ENCODE results near the gene CHST8.

The CHST8 gene

GRCh38 chr19:33719366-33720154 lies 97.8 kb downstream of the CHST8 start:
- no peaks in the 10 kb centered on the region for H3K27me3 ChIP-seq (ENCODE audit: insufficient read depth, poor library complexity, severe bottlenecking)
- TF ChIP-seq SPI1 (IDR thresholded peaks at IDR 0.05; ENCODE audit: borderline replicate concordance, low read depth) (no peak), POLR2AphosphoS5 (IDR thresholded peaks at IDR 0.05; ENCODE audit: low read depth) (no peak)
- H3K27ac ChIP-seq (replicated peaks) = no peak overlapping the region
- H3K4me3 ChIP-seq (replicated peaks; ENCODE audit: insufficient read depth, low read length) = no peak overlapping the region
- no peak for DNase-seq (ENCODE audit: low read depth in 1 of 2, low spot score in 1 of 2)

- DNase-seq (ENCODE audit: low read depth in 1 of 2, low spot score in 1 of 2) = no peak
- no peak for TF ChIP-seq SPI1 (IDR thresholded peaks at IDR 0.05; ENCODE audit: borderline replicate concordance, low read depth)
- no peak for TF ChIP-seq POLR2AphosphoS5 (IDR thresholded peaks at IDR 0.05; ENCODE audit: low read depth)
- TF ChIP-seq, protein P1, sequence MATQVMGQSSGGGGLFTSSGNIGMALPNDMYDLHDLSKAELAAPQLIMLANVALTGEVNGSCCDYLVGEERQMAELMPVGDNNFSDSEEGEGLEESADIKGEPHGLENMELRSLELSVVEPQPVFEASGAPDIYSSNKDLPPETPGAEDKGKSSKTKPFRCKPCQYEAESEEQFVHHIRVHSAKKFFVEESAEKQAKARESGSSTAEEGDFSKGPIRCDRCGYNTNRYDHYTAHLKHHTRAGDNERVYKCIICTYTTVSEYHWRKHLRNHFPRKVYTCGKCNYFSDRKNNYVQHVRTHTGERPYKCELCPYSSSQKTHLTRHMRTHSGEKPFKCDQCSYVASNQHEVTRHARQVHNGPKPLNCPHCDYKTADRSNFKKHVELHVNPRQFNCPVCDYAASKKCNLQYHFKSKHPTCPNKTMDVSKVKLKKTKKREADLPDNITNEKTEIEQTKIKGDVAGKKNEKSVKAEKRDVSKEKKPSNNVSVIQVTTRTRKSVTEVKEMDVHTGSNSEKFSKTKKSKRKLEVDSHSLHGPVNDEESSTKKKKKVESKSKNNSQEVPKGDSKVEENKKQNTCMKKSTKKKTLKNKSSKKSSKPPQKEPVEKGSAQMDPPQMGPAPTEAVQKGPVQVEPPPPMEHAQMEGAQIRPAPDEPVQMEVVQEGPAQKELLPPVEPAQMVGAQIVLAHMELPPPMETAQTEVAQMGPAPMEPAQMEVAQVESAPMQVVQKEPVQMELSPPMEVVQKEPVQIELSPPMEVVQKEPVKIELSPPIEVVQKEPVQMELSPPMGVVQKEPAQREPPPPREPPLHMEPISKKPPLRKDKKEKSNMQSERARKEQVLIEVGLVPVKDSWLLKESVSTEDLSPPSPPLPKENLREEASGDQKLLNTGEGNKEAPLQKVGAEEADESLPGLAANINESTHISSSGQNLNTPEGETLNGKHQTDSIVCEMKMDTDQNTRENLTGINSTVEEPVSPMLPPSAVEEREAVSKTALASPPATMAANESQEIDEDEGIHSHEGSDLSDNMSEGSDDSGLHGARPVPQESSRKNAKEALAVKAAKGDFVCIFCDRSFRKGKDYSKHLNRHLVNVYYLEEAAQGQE (IDR thresholded peaks at IDR 0.05; ENCODE audit: insufficient replicate concordance, low read depth) = no peak
- TF ChIP-seq GABPA (IDR thresholded peaks at IDR 0.05; ENCODE audit: low read depth) = no peak
- H3K27me3 ChIP-seq (ENCODE audit: insufficient read depth, poor library complexity, severe bottlenecking) = no peaks in the 10 kb centered on the region
- H3K4me3 ChIP-seq (replicated peaks; ENCODE audit: insufficient read depth, low read length) = no peak overlapping the region
- no peak overlapping the region for H3K27ac ChIP-seq (replicated peaks)
These were observed 98.4 kb downstream of the CHST8 start for GRCh38 chr19:33720155-33720493.

DNA sequence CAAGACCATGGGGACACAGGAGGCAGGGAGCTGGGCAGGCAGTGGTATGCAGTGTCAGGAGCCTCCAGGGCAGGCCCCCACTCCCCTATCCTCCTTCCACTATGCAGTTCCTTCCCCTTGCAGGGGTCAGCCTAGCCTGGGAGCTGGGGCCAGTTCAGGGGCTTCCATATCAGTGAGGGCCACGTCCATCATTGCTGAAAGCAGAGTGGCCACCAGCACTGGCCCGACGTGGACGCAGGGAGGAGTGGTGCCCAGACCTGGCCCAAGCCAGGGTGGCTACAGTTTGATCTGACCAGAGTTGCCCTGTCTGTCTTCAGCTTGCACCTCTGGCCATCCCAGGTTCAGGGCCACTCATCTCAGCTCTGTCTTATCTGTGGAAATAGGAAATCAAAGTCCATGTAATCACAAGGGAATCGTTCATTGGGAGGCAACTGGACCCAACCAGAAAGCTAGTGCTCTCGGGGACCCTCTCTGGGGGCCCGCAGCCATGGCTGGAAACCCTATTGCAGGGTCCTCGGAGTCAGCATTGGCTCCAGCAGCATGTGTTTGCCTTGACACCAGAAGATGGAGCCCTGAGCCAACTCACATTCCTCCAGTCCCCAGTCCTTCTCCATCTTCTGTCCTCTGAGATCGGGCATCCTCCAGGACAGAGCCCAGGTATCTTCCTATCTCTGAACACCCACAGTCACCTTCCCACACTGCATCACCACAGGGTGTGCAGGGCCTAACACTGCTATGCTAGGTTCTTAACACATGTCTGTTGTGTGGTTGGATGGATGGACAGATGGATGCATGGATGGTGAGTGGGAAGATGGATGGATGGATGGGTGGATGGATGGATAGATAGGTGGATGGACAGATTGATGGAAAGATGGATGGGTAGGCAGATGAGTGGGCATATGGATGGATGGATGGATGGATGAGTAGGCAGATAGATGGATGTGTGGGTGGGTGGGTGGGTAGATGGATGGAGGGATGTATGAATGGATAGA lies 99.2 kb downstream of the CHST8 start:
- no peak overlapping the region for H3K27ac ChIP-seq (replicated peaks)
- DNase-seq (ENCODE audit: low read depth in 1 of 2, low spot score in 1 of 2) = no peak
- no peak overlapping the region for H3K4me3 ChIP-seq (replicated peaks; ENCODE audit: insufficient read depth, low read length)
- no peaks in the 10 kb centered on the region for H3K27me3 ChIP-seq (ENCODE audit: insufficient read depth, poor library complexity, severe bottlenecking)
- TF ChIP-seq, protein P1 (IDR thresholded peaks at IDR 0.05; ENCODE audit: insufficient replicate concordance, low read depth) = no peak
- no peak for TF ChIP-seq POLR2AphosphoS5 (IDR thresholded peaks at IDR 0.05; ENCODE audit: low read depth)
- TF ChIP-seq GABPA (IDR thresholded peaks at IDR 0.05; ENCODE audit: low read depth) = no peak
- TF ChIP-seq CTCF (IDR thresholded peaks at IDR 0.05; ENCODE audit: insufficient read depth, low read length) = no peak
- TF ChIP-seq SPI1 (IDR thresholded peaks at IDR 0.05; ENCODE audit: borderline replicate concordance, low read depth) = no peak

GRCh38 chr19:33721735-33722297 lies 100.1 kb downstream of the CHST8 start:
- no peak for DNase-seq (ENCODE audit: low read depth in 1 of 2, low spot score in 1 of 2)
- Histone ChIP-seq H3K27ac (replicated peaks) (no peak overlapping the region), H3K27me3 (ENCODE audit: insufficient read depth, poor library complexity, severe bottlenecking) (no peaks in the 10 kb centered on the region), H3K4me3 (replicated peaks; ENCODE audit: insufficient read depth, low read length) (no peak overlapping the region)
- no peak for TF ChIP-seq SPI1 (IDR thresholded peaks at IDR 0.05; ENCODE audit: borderline replicate concordance, low read depth)
- TF ChIP-seq POLR2AphosphoS5 (IDR thresholded peaks at IDR 0.05; ENCODE audit: low read depth) = no peak
- no peak for TF ChIP-seq GABPA (IDR thresholded peaks at IDR 0.05; ENCODE audit: low read depth)
- TF ChIP-seq CTCF (IDR thresholded peaks at IDR 0.05; ENCODE audit: insufficient read depth, low read length) = no peak
- TF ChIP-seq, protein P1 (IDR thresholded peaks at IDR 0.05; ENCODE audit: insufficient replicate concordance, low read depth) = no peak

Measured in HL-60 (cell line).